CD14-positive monocyte (primary cell): ENCODE results near the gene SLC25A25. TPM values are rescaled to one million over a fixed set of nuclear protein-coding genes. Genes with fewer than 3 reads are reported as not detected.

Source experiments
- DNase-seq, 3 donors: peaks; one replicate each; pipeline ENCODE4 v3.0.0-alpha.2; 2011 to 2022
- H2AFZ ChIP-seq: 2 replicates; pipeline ENCODE4 v1.6.0; 2012; ENCODE audit warnings: mild to moderate bottlenecking, low read depth, low read length, inconsistent platforms; ENCODE audit not compliant: insufficient read depth, poor library complexity, severe bottlenecking
- H3K27ac ChIP-seq, 2 donors: 1 replicate in 1 of 2; 2 replicates in 1 of 2; pipeline ENCODE4 v1.5.1; 2012 to 2013; ENCODE audit warnings: low read length in 2 of 2, control low read depth in 1 of 2, inconsistent platforms in 1 of 2, low read depth in 1 of 2, mild to moderate bottlenecking in 1 of 2
- H3K27me3 ChIP-seq, 2 donors: one replicate each; pipeline versions ENCODE4 v1.6.0 to v1.6.1; 2011 to 2013; ENCODE audit warnings: low read length in 2 of 2; ENCODE audit not compliant: control insufficient read depth in 2 of 2, insufficient read depth in 2 of 2
- H3K36me3 ChIP-seq, 2 donors: replicated peaks in 1 of 2; 1 replicate in 1 of 2; 2 replicates in 1 of 2; pipeline versions ENCODE4 v1.5.1 to v1.6.1; 2012 to 2013; ENCODE audit warnings: low read length in 2 of 2, control low read depth in 1 of 2, inconsistent platforms in 1 of 2, mild to moderate bottlenecking in 1 of 2; ENCODE audit not compliant: insufficient read depth in 2 of 2, control insufficient read depth in 1 of 2
- H3K4me1 ChIP-seq, 2 donors: 1 replicate in 1 of 2; 2 replicates in 1 of 2; pipeline versions ENCODE4 v1.5.1 to v1.6.1; 2012 to 2013; ENCODE audit warnings: low read length in 2 of 2, control low read depth in 1 of 2, inconsistent platforms in 1 of 2, mild to moderate bottlenecking in 1 of 2, moderate library complexity in 1 of 2; ENCODE audit not compliant: insufficient read depth in 2 of 2, control insufficient read depth in 1 of 2
- H3K4me2 ChIP-seq: replicated peaks from 2 replicates; pipeline ENCODE3; 2012; ENCODE audit warnings: low read length, moderate library complexity, mild to moderate bottlenecking; ENCODE audit not compliant: poor library complexity, severe bottlenecking; ENCODE audit errors: extremely low read depth
- H3K4me3 ChIP-seq, 3 experiments: fragments of 200-600 bp in 1 of 3; sonication (generic) in 1 of 3; replicated peaks in 1 of 3; 1 replicate in 2 of 3; 2 replicates in 1 of 3; pipeline ENCODE4 v1.5.1; 2011 to 2013; ENCODE audit warnings: low read length in 3 of 3, mild to moderate bottlenecking in 3 of 3, control low read depth in 2 of 3, low read depth in 2 of 3, inconsistent platforms in 1 of 3, moderate library complexity in 1 of 3
- H3K79me2 ChIP-seq: 2 replicates; pipeline ENCODE4 v1.6.0; 2012; ENCODE audit warnings: mild to moderate bottlenecking, control low read depth, inconsistent platforms, low read length, moderate library complexity; ENCODE audit not compliant: insufficient read depth
- H3K9ac ChIP-seq: 2 replicates; pipeline ENCODE4 v1.6.0; 2017; ENCODE audit warnings: low read length, mild to moderate bottlenecking; ENCODE audit not compliant: insufficient read depth, poor library complexity, severe bottlenecking
- H3K9me3 ChIP-seq, 2 donors: replicated peaks in 1 of 2; 1 replicate in 1 of 2; 2 replicates in 1 of 2; pipeline versions ENCODE4 v1.5.1 to v1.6.1; 2012 to 2013; ENCODE audit warnings: low read length in 2 of 2, control low read depth in 1 of 2; ENCODE audit not compliant: control insufficient read depth in 1 of 2, insufficient read depth in 1 of 2
- H4K20me1 ChIP-seq: 2 replicates; pipeline ENCODE4 v1.6.0; 2012; ENCODE audit warnings: mild to moderate bottlenecking, low read length, control low read depth, moderate library complexity; ENCODE audit not compliant: insufficient read depth
- H3K27ac Mint-ChIP-seq, 7 donors: one replicate each; pipeline ENCODE4 v1.8.0; 2020; ENCODE audit warnings: mild to moderate bottlenecking in 7 of 7, mixed read lengths in 7 of 7, moderate library complexity in 6 of 7, inconsistent platforms in 2 of 7
- H3K27me3 Mint-ChIP-seq, 3 donors: one replicate each; pipeline ENCODE4 v1.8.0; 2021 to 2022; ENCODE audit warnings: low read depth in 3 of 3, mild to moderate bottlenecking in 3 of 3, mixed read lengths in 3 of 3, moderate library complexity in 3 of 3, inconsistent platforms in 1 of 3
- H3K36me3 Mint-ChIP-seq, 2 donors: one replicate each; pipeline ENCODE4 v1.8.0; 2020; ENCODE audit warnings: mixed read lengths in 2 of 2, inconsistent platforms in 1 of 2, mild to moderate bottlenecking in 1 of 2
- H3K4me1 Mint-ChIP-seq: one replicate; pipeline ENCODE4 v1.8.0; 2020; ENCODE audit warnings: mild to moderate bottlenecking, mixed read lengths
- H3K4me3 Mint-ChIP-seq, 2 donors: one replicate each; pipeline ENCODE4 v1.8.0; 2020; ENCODE audit warnings: mild to moderate bottlenecking in 2 of 2, mixed read lengths in 2 of 2, moderate library complexity in 1 of 2
- H3K9me3 Mint-ChIP-seq, 7 donors: one replicate each; pipeline ENCODE4 v1.8.0; 2020 to 2022; ENCODE audit warnings: mixed read lengths in 7 of 7, mild to moderate bottlenecking in 6 of 7, moderate library complexity in 6 of 7, inconsistent platforms in 2 of 7
- CTCF ChIP-seq: fragments of 200-600 bp; IDR thresholded peaks from one replicate; pipeline ENCODE4 v1.8.0; 2022; ENCODE audit warnings: antibody characterized with exemption, mild to moderate bottlenecking
- WGBS: methylation state at CpG from one replicate; pipeline ENCODE4 v1.1.5; 2013; ENCODE audit warnings: missing lambda C conversion rate; ENCODE audit not compliant: insufficient coverage; 5-methylcytosine and 5-hydroxymethylcytosine counted together
- intact Hi-C, 2 donors: fragments of 100-400 bp; cut with micrococcal nuclease; formaldehyde crosslinking; loops; one replicate each; pipeline versions ENCODE4 v1.15.0 to v1.15.1; 2023
- polyA plus RNA-seq, 3 donors: library from polyadenylated mRNA; depleted of rRNA in 1 of 3; unstranded in 2 of 3; stranded (reverse) in 1 of 3; fragments of 300-500 nt in 2 of 3; fragments of >200 nt in 1 of 3; fragmentation: Illumina TruSeq in 2 of 3; gene quantifications; 1 replicate in 2 of 3; 2 replicates in 1 of 3; pipeline ENCODE4 v1.2.3, GENCODE V29; 2012 to 2021

The SLC25A25 gene
- polyA plus RNA-seq, 3 donors, result 5.1 to 43.3 (median 6.3) TPM

GRCh38 chr9:128056086-128056485 is 11.9 kb upstream of the SLC25A25 start:
- Mint-ChIP-seq H3K9me3 (no peaks in the 10 kb centered on the region), H3K27me3 (peaks cover 0 to 3% (median 0%) of the 10 kb centered on the region in 3 donors), H3K4me1 (peaks cover 62% of the 10 kb centered on the region), H3K4me3 (no peak overlapping the region), H3K27ac (peak overlapping the region in 5 of 7 donors; percentile 95 to 98 (median 97)), H3K36me3 (peaks cover 0 to under 1% of the 10 kb centered on the region in 2 donors)
- intact Hi-C loops, result no loop called here
- peak overlapping the region; percentile 77 to 85 for H3K27ac ChIP-seq
- peaks cover 62 to 71% of the 10 kb centered on the region in 2 donors for H3K4me1 ChIP-seq
- H3K36me3 ChIP-seq, result no peaks in the 10 kb centered on the region
- H3K79me2 ChIP-seq, result no peaks in the 10 kb centered on the region
- H3K4me2 ChIP-seq, result peak overlapping the region; percentile 12
- no peak overlapping the region for H3K9ac ChIP-seq
- H3K9me3 ChIP-seq, result no peaks in the 10 kb centered on the region
- H4K20me1 ChIP-seq, result no peaks in the 10 kb centered on the region
- peak in 1 of 3 donors; percentile 18 for DNase-seq
- no peak for TF ChIP-seq CTCF
- no peak overlapping the region for H3K4me3 ChIP-seq
- no peaks in the 10 kb centered on the region for H3K27me3 ChIP-seq
- H2AFZ ChIP-seq, result peak overlapping the region; percentile 44
- 90% methylated on average over 2 of the region's 3 CpGs for WGBS

GRCh38 chr9:128056887-128057723 is 10.9 kb upstream of the SLC25A25 start:
- Mint-ChIP-seq H3K27me3 (peaks cover 0 to 3% (median 0%) of the 10 kb centered on the region in 3 donors), H3K27ac (peak overlapping the region in 5 of 7 donors; percentile 14 to 66 (median 61)), H3K4me3 (no peak overlapping the region), H3K4me1 (peaks cover 72% of the 10 kb centered on the region), H3K36me3 (peaks cover 0 to 6% of the 10 kb centered on the region in 2 donors), H3K9me3 (no peaks in the 10 kb centered on the region)
- intact Hi-C loops, result no loop called here
- Histone ChIP-seq H3K4me3 (no peak overlapping the region), H3K27me3 (no peaks in the 10 kb centered on the region), H3K4me2 (no peak overlapping the region), H3K9ac (no peak overlapping the region), H3K79me2 (no peaks in the 10 kb centered on the region), H3K4me1 (peaks cover 67 to 75% of the 10 kb centered on the region in 2 donors), H3K27ac (no peak overlapping the region), H3K36me3 (no peaks in the 10 kb centered on the region), H4K20me1 (no peaks in the 10 kb centered on the region), H3K9me3 (no peaks in the 10 kb centered on the region), H2AFZ (no peak overlapping the region)
- 94% methylated on average over 12 of the region's 14 CpGs for WGBS
- TF ChIP-seq CTCF, result no peak
- DNase-seq, result no peak
